Measurements from ENCODE around the gene ARMC9.

Gene ARMC9

GRCh38 chr2:231357931-231358330 is 159.5 kb downstream of the ARMC9 start:
- Histone ChIP-seq H3K27ac (ENCODE audit: extremely low read depth, low read depth, low read length) (no peak overlapping the region), H3K36me3 (ENCODE audit: control insufficient read depth in 2 of 2, insufficient read depth in 1 of 2, low read length in 2 of 2) (peaks cover 0 to 3% of the 10 kb centered on the region in 2 experiments; a peak in 1 of 3 replicates), H3K4me1 (ENCODE audit: control insufficient read depth, insufficient read depth, low read length) (no peaks in the 10 kb centered on the region), H3K4me3 (ENCODE audit: low read depth, low read length) (no peak overlapping the region), H3K9me3 (ENCODE audit: control insufficient read depth, insufficient read depth, low read depth, low read length) (no peaks in the 10 kb centered on the region)
- ChIA-PET POLR2A (no interaction called here), CTCF (no interaction called here)
- TF ChIP-seq ZNF530 (tag by site-specific recombination; IDR thresholded peaks at IDR 0.05; ENCODE audit: low read depth) (no peak), GLIS1 (tag by site-specific recombination; IDR thresholded peaks at IDR 0.05) (no peak), MEIS1 (CRISPR knock-in tag; IDR thresholded peaks at IDR 0.05; ENCODE audit: borderline replicate concordance) (no peak)

- H3K27ac ChIP-seq (ENCODE audit: extremely low read depth, low read depth, low read length) = no peak overlapping the region
Observed at GRCh38 chr2:231359441-231359840, 161.0 kb downstream of the ARMC9 start.

GRCh38 chr2:231359948-231360347 is 161.5 kb downstream of the ARMC9 start:
- H3K27ac ChIP-seq (ENCODE audit: extremely low read depth, low read depth, low read length) = no peak overlapping the region
- ChIA-PET CTCF (interaction anchor here (0.7 to 1.3 kb wide), 4 partner anchors 33 to 132 kb away, joined by 3 to 4 read pairs (median 4); no protein-coding TSS in a partner anchor), POLR2A (interaction anchor here (0.6 to 1.1 kb wide), 2 partner anchors 104 to 117 kb away, joined by 3 to 8 read pairs; partner anchors contain the start of gene NCL)
- no peaks in the 10 kb centered on the region for H3K4me1 ChIP-seq (ENCODE audit: control insufficient read depth, insufficient read depth, low read length)
- no peaks in the 10 kb centered on the region for H3K9me3 ChIP-seq (ENCODE audit: control insufficient read depth, insufficient read depth, low read depth, low read length)
- no peak overlapping the region for H3K4me3 ChIP-seq (ENCODE audit: low read depth, low read length)
- TF ChIP-seq ZBTB44 (tag by site-specific recombination; IDR thresholded peaks at IDR 0.05) (no peak), ZNF2 (tag by site-specific recombination; IDR thresholded peaks at IDR 0.05) (no peak), ZNF704 (tag by site-specific recombination; IDR thresholded peaks at IDR 0.05) (no peak), ZNF585B (tag by site-specific recombination; IDR thresholded peaks at IDR 0.05) (no peak)
- peaks cover 0 to 3% of the 10 kb centered on the region in 2 experiments; a peak in 1 of 3 replicates for H3K36me3 ChIP-seq (ENCODE audit: control insufficient read depth in 2 of 2, insufficient read depth in 1 of 2, low read length in 2 of 2)

More at GRCh38 chr2:231359441-231359840, 161.0 kb downstream of the ARMC9 start:
- TF ChIP-seq ZNF777 (tag by site-specific recombination; IDR thresholded peaks at IDR 0.05; ENCODE audit: borderline replicate concordance) = no peak
- TF ChIP-seq KLF17 (tag by site-specific recombination; IDR thresholded peaks at IDR 0.05) = no peak
- no peak for TF ChIP-seq ZNF473 (tag by site-specific recombination; IDR thresholded peaks at IDR 0.05)
- no peak for TF ChIP-seq ELK4 (IDR thresholded peaks at IDR 0.05; ENCODE audit: borderline replicate concordance, low read depth, low read length)
- TF ChIP-seq YY2 (tag by site-specific recombination; IDR thresholded peaks at IDR 0.05) = no peak
- TF ChIP-seq ZNF350 (tag by site-specific recombination; IDR thresholded peaks at IDR 0.05) = no peak
- TF ChIP-seq ZNF76 (tag by site-specific recombination; IDR thresholded peaks at IDR 0.05; ENCODE audit: borderline replicate concordance, low read depth) = no peak
- H3K36me3 ChIP-seq (ENCODE audit: control insufficient read depth in 2 of 2, insufficient read depth in 1 of 2, low read length in 2 of 2) = peaks cover 0 to 3% of the 10 kb centered on the region in 2 experiments; a peak in 1 of 3 replicates
- CTCF ChIA-PET = interaction anchor here (0.7 to 1.3 kb wide), 4 partner anchors 34 to 132 kb away, joined by 3 to 4 read pairs (median 4); no protein-coding TSS in a partner anchor
- no peak overlapping the region for H3K4me3 ChIP-seq (ENCODE audit: low read depth, low read length)
- no peaks in the 10 kb centered on the region for H3K4me1 ChIP-seq (ENCODE audit: control insufficient read depth, insufficient read depth, low read length)
- POLR2A ChIA-PET = interaction anchor here (0.6 to 1.1 kb wide), 3 partner anchors 91 to 117 kb away, joined by 3 to 8 read pairs (median 4); partner anchors contain the start of gene NCL
- H3K9me3 ChIP-seq (ENCODE audit: control insufficient read depth, insufficient read depth, low read depth, low read length) = no peaks in the 10 kb centered on the region
